Measurements from ENCODE around the gene ASB18. TPM values are rescaled to one million over a fixed set of nuclear protein-coding genes. Genes with fewer than 3 reads are reported as not detected.
"Not testable (repeated sequence)": the region's sequence is repeated elsewhere in the genome, so short reads cannot be mapped to it uniquely, and the experiment has no call there.

The ASB18 gene
- total RNA-seq, 3 donors from 2014 or later (not counting 1 experiment from before 2014, with no cell fraction given), result not detected

DNA sequence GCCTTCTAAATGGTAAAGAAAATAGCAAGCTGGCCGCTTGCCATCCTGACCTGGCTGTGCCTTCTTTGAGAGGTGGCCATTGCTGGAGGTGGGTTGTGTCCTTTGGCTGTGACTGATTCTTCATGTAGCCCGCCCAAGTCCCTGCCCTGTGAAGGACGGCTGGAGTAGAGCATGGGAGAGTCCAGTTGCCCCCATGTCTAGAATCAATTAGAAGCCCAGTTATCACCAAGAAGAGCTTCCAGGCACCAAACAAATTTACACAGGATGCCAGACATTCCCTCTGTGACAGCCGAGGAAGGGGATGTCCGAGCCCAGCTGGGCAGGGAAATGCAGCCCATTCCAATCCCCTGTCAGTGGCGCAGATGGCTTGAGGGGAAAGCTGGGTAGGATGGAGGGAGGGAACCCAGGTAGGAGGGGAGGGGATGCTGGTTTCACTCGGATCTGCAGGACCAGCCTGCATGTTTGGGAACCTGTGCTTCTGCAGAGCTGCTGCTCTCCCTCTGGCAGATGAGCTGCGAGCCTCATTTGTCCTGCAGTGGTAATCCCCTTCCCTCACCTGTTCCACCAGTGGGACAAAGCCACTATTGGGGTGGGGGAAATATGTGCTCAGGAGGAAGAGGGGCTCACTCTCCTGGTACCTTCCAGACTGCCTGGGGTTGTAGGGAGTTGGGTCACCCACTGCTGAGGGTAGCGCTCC, 25.7 kb upstream of the ASB18 start:
- no peaks in the 10 kb centered on the region for H3K36me3 Mint-ChIP-seq
- no peaks in the 10 kb centered on the region for H3K36me3 ChIP-seq (ENCODE audit: control insufficient read depth, insufficient read depth, low read length)
- H3K27me3 ChIP-seq (ENCODE audit: control insufficient read depth, insufficient read depth, low read length), result no peaks in the 10 kb centered on the region
- H3K27ac Mint-ChIP-seq, result no peak overlapping the region
- H3K4me1 ChIP-seq (ENCODE audit: control insufficient read depth, insufficient read depth, low read length), result no peaks in the 10 kb centered on the region
- 83% methylated on average over 8 of the region's 9 CpGs for WGBS (ENCODE audit: insufficient coverage)
- no peaks in the 10 kb centered on the region for H3K4me1 Mint-ChIP-seq
- intact Hi-C loops (cut with micrococcal nuclease), result no loop called here
- H3K4me3 ChIP-seq (ENCODE audit: low read length), result no peak overlapping the region
- DNase-seq, result no peak
- peaks cover 27 to 31% of the 10 kb centered on the region in 2 donors for H3K27me3 Mint-ChIP-seq (ENCODE audit: low read depth in 2 of 2)
- no peaks in the 10 kb centered on the region for H3K9me3 ChIP-seq (ENCODE audit: control insufficient read depth, insufficient read depth, low read length)
- no peak overlapping the region for H3K4me3 Mint-ChIP-seq
- TF ChIP-seq, protein P1, sequence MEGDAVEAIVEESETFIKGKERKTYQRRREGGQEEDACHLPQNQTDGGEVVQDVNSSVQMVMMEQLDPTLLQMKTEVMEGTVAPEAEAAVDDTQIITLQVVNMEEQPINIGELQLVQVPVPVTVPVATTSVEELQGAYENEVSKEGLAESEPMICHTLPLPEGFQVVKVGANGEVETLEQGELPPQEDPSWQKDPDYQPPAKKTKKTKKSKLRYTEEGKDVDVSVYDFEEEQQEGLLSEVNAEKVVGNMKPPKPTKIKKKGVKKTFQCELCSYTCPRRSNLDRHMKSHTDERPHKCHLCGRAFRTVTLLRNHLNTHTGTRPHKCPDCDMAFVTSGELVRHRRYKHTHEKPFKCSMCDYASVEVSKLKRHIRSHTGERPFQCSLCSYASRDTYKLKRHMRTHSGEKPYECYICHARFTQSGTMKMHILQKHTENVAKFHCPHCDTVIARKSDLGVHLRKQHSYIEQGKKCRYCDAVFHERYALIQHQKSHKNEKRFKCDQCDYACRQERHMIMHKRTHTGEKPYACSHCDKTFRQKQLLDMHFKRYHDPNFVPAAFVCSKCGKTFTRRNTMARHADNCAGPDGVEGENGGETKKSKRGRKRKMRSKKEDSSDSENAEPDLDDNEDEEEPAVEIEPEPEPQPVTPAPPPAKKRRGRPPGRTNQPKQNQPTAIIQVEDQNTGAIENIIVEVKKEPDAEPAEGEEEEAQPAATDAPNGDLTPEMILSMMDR (IDR thresholded peaks at IDR 0.05), result no peak
- no peak overlapping the region for H3K27ac ChIP-seq (ENCODE audit: low read length)
- no peaks in the 10 kb centered on the region for H3K9me3 Mint-ChIP-seq
- ATAC-seq, result no peak

DNA sequence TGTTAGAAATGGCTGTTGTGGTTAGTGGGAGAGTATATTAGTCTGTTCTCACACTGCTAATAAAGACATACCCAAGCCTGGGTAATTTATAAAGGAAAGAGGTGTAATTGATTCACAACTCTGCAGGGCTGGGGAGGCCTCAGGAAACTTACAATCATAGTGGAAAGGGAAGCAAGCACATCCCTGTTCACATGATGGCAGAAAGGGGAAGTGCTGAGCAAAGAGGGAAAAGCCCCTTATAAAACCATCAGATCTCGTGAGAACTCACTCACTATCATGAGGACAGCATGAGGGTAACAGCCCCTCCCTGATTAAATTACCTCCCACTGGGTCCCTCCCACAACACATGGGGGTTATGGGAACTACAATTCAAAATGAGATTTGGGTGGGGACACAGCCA, 24.2 kb upstream of the ASB18 start:
- H3K4me1 Mint-ChIP-seq; H3K27ac Mint-ChIP-seq; ATAC-seq; H3K36me3 ChIP-seq (ENCODE audit: control insufficient read depth, insufficient read depth, low read length); H3K36me3 Mint-ChIP-seq; H3K9me3 ChIP-seq (ENCODE audit: control insufficient read depth, insufficient read depth, low read length); H3K27ac ChIP-seq (ENCODE audit: low read length); H3K4me3 ChIP-seq (ENCODE audit: low read length); H3K9me3 Mint-ChIP-seq; H3K27me3 ChIP-seq (ENCODE audit: control insufficient read depth, insufficient read depth, low read length); DNase-seq; intact Hi-C loops (cut with micrococcal nuclease); H3K4me3 Mint-ChIP-seq; H3K4me1 ChIP-seq (ENCODE audit: control insufficient read depth, insufficient read depth, low read length): not testable (repeated sequence)
- no CpG with 5 or more reads among the region's 1 CpG for WGBS (ENCODE audit: insufficient coverage)
- H3K27me3 Mint-ChIP-seq (ENCODE audit: low read depth in 2 of 2), result peaks cover 27 to 31% of the 10 kb centered on the region in 2 donors

DNA sequence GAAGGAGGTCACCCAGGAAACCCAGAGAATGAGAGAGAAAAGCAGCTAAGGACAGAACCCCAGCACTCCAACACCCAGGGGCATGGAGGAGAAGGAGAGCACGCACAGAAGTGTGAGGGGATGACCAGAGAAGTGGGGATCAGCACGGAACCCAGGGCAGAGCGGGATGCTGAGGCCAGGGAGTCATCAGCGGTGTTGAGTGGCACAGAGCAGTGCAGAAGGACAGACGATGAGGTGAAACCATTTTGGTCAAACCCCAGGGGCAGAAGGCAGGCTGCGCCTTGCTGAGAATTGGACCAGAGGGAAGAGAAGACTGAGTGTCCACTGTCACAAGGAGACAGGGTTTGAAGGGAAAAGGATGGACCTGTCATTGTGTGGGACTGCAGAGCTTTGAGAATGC, 23.4 kb upstream of the ASB18 start:
- Histone ChIP-seq H3K27me3 (ENCODE audit: control insufficient read depth, insufficient read depth, low read length) (no peaks in the 10 kb centered on the region), H3K36me3 (ENCODE audit: control insufficient read depth, insufficient read depth, low read length) (no peaks in the 10 kb centered on the region), H3K27ac (ENCODE audit: low read length) (no peak overlapping the region), H3K4me3 (ENCODE audit: low read length) (no peak overlapping the region), H3K4me1 (ENCODE audit: control insufficient read depth, insufficient read depth, low read length) (no peaks in the 10 kb centered on the region), H3K9me3 (ENCODE audit: control insufficient read depth, insufficient read depth, low read length) (no peaks in the 10 kb centered on the region)
- Mint-ChIP-seq H3K27ac (no peak overlapping the region), H3K9me3 (no peaks in the 10 kb centered on the region), H3K4me3 (no peak overlapping the region), H3K27me3 (ENCODE audit: low read depth in 2 of 2) (peaks cover 29 to 34% of the 10 kb centered on the region in 2 donors), H3K36me3 (no peaks in the 10 kb centered on the region), H3K4me1 (no peaks in the 10 kb centered on the region)
- ATAC-seq, result no peak
- DNase-seq, result no peak
- TF ChIP-seq, protein P1 (IDR thresholded peaks at IDR 0.05), result no peak
- intact Hi-C loops (cut with micrococcal nuclease), result no loop called here
- WGBS (ENCODE audit: insufficient coverage), result 87% methylated on average over 6 of the region's 6 CpGs

DNA sequence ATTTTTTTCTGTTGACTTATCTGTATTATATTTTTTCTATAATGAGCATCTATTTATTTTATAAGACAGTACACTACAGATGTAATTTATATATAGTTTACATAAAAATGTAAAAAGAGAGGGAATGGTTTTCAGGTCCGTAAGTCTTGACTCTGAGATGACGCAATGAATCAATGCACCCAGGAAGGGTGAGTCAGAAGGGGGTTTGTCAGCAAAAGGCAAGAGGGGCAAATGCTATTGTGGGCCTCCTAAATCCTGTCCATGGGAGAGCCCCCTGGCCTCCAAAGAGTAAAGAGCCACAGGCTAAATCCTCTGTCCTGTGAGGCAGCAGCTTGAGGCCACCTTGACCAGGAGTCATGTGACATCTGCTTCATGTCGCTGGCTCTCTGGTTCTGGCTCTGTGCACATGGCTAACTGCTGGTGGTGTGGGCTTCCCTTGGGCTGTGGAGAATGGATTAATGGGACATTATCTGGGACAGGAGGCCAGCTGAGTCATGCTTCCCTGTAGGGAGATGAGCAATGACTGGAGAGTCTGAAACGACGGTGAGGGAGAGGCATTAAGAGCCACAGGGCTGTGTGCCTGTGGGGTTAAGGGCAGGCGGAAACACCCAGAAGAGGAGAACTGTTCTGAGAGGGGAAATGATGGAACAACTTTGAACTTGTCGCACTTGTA, 22.8 kb upstream of the ASB18 start:
- TF ChIP-seq, protein P1 (IDR thresholded peaks at IDR 0.05), result no peak
- Histone ChIP-seq H3K4me1 (ENCODE audit: control insufficient read depth, insufficient read depth, low read length) (no peaks in the 10 kb centered on the region), H3K9me3 (ENCODE audit: control insufficient read depth, insufficient read depth, low read length) (no peaks in the 10 kb centered on the region), H3K36me3 (ENCODE audit: control insufficient read depth, insufficient read depth, low read length) (no peaks in the 10 kb centered on the region), H3K4me3 (ENCODE audit: low read length) (no peak overlapping the region), H3K27me3 (ENCODE audit: control insufficient read depth, insufficient read depth, low read length) (no peaks in the 10 kb centered on the region), H3K27ac (ENCODE audit: low read length) (no peak overlapping the region)
- intact Hi-C loops (cut with micrococcal nuclease), result no loop called here
- no peaks in the 10 kb centered on the region for H3K9me3 Mint-ChIP-seq
- H3K4me3 Mint-ChIP-seq, result no peak overlapping the region
- no peak for DNase-seq
- no peak overlapping the region for H3K27ac Mint-ChIP-seq
- H3K36me3 Mint-ChIP-seq, result no peaks in the 10 kb centered on the region
- no peak for ATAC-seq
- 87% methylated on average over 7 of the region's 7 CpGs for WGBS (ENCODE audit: insufficient coverage)
- no peaks in the 10 kb centered on the region for H3K4me1 Mint-ChIP-seq
- H3K27me3 Mint-ChIP-seq (ENCODE audit: low read depth in 2 of 2), result peaks cover 34 to 41% of the 10 kb centered on the region in 2 donors
